ENCODE results near the gene EIF4H. TPM values are rescaled to one million over a fixed set of nuclear protein-coding genes. Genes with fewer than 3 reads are reported as not detected.
A peak's percentile ranks its signal among the peaks of the same experiment; 100 is the strongest.

EIF4H gene
- total and polyA plus RNA-seq, 4 donors: 125 to 250 (median 223) TPM

DNA sequence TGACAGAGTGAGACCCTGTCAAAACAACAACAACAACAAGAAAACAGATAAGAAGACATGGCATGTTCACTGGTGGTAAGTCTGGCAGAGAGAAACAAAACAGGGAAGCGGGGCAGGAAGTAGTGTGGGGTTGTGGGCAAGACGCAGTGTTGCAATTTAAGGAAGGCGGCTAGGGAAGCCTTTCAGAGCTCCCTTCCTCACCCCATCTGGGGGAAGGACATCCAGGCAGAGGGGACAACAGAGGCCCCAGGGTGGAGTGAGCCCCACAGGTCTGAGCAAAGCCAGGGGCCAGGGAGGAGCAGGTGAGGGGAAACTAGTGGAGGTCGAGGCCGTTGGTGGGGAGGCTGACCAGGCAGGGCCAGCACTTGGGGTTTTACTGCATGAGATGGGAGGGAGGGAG is 52.5 kb downstream of the EIF4H start:
- Histone ChIP-seq H3K27me3 (ENCODE audit: control insufficient read depth in 3 of 3, insufficient read depth in 3 of 3, low read length in 2 of 3) (no peaks in the 10 kb centered on the region), H3K36me3 (ENCODE audit: control insufficient read depth in 4 of 4, insufficient read depth in 4 of 4, low read length in 4 of 4) (peaks cover 0 to 19% (median 12%) of the 10 kb centered on the region in 4 donors), H3K4me1 (ENCODE audit: control insufficient read depth in 5 of 5, insufficient read depth in 5 of 5, low read length in 5 of 5) (no peaks in the 10 kb centered on the region), H3K9me3 (ENCODE audit: control insufficient read depth in 4 of 4, insufficient read depth in 3 of 4, low read length in 3 of 4) (no peaks in the 10 kb centered on the region), H3K27ac (ENCODE audit: low read depth in 1 of 2, low read length in 1 of 2) (peak overlapping the region in 1 of 2 donors; percentile 42), H3K4me3 (no peak overlapping the region), H3K9ac (ENCODE audit: insufficient read depth in 1 of 2, low read length in 2 of 2) (no peak overlapping the region)
- DNase-seq: peak in 1 of 3 donors; percentile 12
- TF ChIP-seq, protein P1, sequence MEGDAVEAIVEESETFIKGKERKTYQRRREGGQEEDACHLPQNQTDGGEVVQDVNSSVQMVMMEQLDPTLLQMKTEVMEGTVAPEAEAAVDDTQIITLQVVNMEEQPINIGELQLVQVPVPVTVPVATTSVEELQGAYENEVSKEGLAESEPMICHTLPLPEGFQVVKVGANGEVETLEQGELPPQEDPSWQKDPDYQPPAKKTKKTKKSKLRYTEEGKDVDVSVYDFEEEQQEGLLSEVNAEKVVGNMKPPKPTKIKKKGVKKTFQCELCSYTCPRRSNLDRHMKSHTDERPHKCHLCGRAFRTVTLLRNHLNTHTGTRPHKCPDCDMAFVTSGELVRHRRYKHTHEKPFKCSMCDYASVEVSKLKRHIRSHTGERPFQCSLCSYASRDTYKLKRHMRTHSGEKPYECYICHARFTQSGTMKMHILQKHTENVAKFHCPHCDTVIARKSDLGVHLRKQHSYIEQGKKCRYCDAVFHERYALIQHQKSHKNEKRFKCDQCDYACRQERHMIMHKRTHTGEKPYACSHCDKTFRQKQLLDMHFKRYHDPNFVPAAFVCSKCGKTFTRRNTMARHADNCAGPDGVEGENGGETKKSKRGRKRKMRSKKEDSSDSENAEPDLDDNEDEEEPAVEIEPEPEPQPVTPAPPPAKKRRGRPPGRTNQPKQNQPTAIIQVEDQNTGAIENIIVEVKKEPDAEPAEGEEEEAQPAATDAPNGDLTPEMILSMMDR (IDR thresholded peaks at IDR 0.05; ENCODE audit: control extremely low read depth, extremely low read depth): no peak
- peak; percentile 22 for ATAC-seq (ENCODE audit: insufficient read depth, low FRiP score)
- WGBS, 2 donors: 26 to 59% methylated on average over 5 of the region's 5 CpGs

DNA sequence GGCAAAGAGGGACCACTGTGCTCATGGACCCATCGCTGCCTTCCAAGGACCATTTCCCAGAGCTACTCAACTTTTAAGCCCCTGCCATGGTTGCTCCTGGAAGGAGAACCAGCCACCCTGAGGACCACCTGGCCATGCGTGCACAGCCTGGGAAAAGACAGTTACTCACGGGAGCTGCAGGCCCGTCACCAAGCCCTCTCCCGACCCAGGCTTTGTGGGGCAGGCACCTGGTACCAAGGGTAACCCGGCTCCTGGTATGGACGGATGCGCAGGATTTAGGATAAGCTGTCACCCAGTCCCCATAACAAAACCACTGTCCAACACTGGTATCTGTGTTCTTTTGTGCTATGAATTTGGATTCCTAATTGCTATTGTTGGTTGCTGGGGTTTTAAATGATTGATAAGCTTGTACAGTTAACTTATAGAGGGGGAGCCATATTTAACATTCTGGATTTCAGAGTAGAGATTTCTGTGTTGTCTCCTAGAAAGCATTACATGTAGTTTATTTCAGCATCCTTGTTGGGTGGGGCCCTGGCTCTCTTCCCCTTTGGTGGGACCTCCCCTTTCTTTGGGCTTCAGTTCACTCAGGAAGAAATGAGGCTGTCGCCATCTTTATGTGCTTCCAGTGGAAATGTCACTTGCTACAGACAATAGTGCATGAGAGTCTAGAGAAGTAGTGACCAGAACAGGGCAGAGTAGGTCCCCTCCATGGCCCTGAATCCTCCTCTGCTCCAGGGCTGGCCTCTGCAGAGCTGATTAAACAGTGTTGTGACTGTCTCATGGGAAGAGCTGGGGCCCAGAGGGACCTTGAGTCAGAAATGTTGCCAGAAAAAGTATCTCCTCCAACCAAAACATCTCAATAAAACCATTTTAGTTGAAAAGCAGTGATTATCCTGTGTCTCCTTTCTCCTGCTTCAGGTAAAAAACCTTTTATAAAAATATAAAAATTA is 55.1 kb downstream of the EIF4H start:
- TF ChIP-seq, protein P1 (IDR thresholded peaks at IDR 0.05; ENCODE audit: control extremely low read depth, extremely low read depth): no peak
- H3K36me3 ChIP-seq (ENCODE audit: control insufficient read depth in 4 of 4, insufficient read depth in 4 of 4, low read length in 4 of 4): peaks cover 0 to 28% (median 12%) of the 10 kb centered on the region in 4 donors
- H3K27me3 ChIP-seq (ENCODE audit: control insufficient read depth in 3 of 3, insufficient read depth in 3 of 3, low read length in 2 of 3): no peaks in the 10 kb centered on the region
- H3K9ac ChIP-seq (ENCODE audit: insufficient read depth in 1 of 2, low read length in 2 of 2): no peak overlapping the region
- WGBS, 2 donors: 88 to 93% methylated on average over 9 of the region's 9 CpGs
- ATAC-seq (ENCODE audit: insufficient read depth, low FRiP score): peak; percentile 30
- H3K9me3 ChIP-seq (ENCODE audit: control insufficient read depth in 4 of 4, insufficient read depth in 3 of 4, low read length in 3 of 4): no peaks in the 10 kb centered on the region
- no peak for DNase-seq
- no peak overlapping the region for H3K27ac ChIP-seq (ENCODE audit: low read depth in 1 of 2, low read length in 1 of 2)
- no peaks in the 10 kb centered on the region for H3K4me1 ChIP-seq (ENCODE audit: control insufficient read depth in 5 of 5, insufficient read depth in 5 of 5, low read length in 5 of 5)
- no peak overlapping the region for H3K4me3 ChIP-seq

- TF ChIP-seq, protein P1 (IDR thresholded peaks at IDR 0.05; ENCODE audit: control extremely low read depth, extremely low read depth): no peak
- Histone ChIP-seq H3K4me3 (no peak overlapping the region), H3K36me3 (ENCODE audit: control insufficient read depth in 4 of 4, insufficient read depth in 4 of 4, low read length in 4 of 4) (peaks cover 4 to 36% (median 15%) of the 10 kb centered on the region in 4 donors), H3K9me3 (ENCODE audit: control insufficient read depth in 4 of 4, insufficient read depth in 3 of 4, low read length in 3 of 4) (no peaks in the 10 kb centered on the region), H3K4me1 (ENCODE audit: control insufficient read depth in 5 of 5, insufficient read depth in 5 of 5, low read length in 5 of 5) (no peaks in the 10 kb centered on the region), H3K27me3 (ENCODE audit: control insufficient read depth in 3 of 3, insufficient read depth in 3 of 3, low read length in 2 of 3) (no peaks in the 10 kb centered on the region), H3K9ac (ENCODE audit: insufficient read depth in 1 of 2, low read length in 2 of 2) (no peak overlapping the region), H3K27ac (ENCODE audit: low read depth in 1 of 2, low read length in 1 of 2) (no peak overlapping the region)
- no peak for DNase-seq
- ATAC-seq (ENCODE audit: insufficient read depth, low FRiP score): no peak
- 71 to 86% methylated on average over 15 of the region's 15 CpGs for WGBS, 2 donors
Observed at GRCh38 chr7:74230446-74231231, 56.5 kb downstream of the EIF4H start.
